KMS-11 (cell line): ENCODE results near the gene MSANTD2.

ENCODE experiments used
- H2AFZ ChIP-seq: fragments of 200-600 bp; sonication (generic); 2 replicates; pipeline ENCODE4 v1.6.1; 2016; ENCODE audit warnings: antibody characterized with exemption, mixed run types, low read depth
- H3K27ac ChIP-seq: fragments of 200-600 bp; sonication (generic); 2 replicates; pipeline ENCODE4 v1.6.1; 2016; ENCODE audit warnings: mild to moderate bottlenecking, mixed run types
- H3K27me3 ChIP-seq: fragments of 200-600 bp; sonication (generic); 2 replicates; pipeline ENCODE4 v1.6.1; 2017; ENCODE audit warnings: mild to moderate bottlenecking, low read depth, mixed run types, moderate library complexity; ENCODE audit not compliant: insufficient read depth
- H3K36me3 ChIP-seq: fragments of 200-600 bp; sonication (generic); 2 replicates; pipeline ENCODE4 v1.6.1; 2017; ENCODE audit warnings: mild to moderate bottlenecking, mixed run types; ENCODE audit not compliant: insufficient read depth
- H3K4me1 ChIP-seq: fragments of 200-600 bp; sonication (generic); 2 replicates; pipeline ENCODE4 v1.6.1; 2016; ENCODE audit warnings: mild to moderate bottlenecking, low read depth, mixed run types; ENCODE audit not compliant: poor library complexity, severe bottlenecking
- H3K4me2 ChIP-seq: fragments of 200-600 bp; sonication (generic); 2 replicates; pipeline ENCODE4 v1.7.0; 2016; ENCODE audit warnings: mild to moderate bottlenecking, mixed run types
- H3K4me3 ChIP-seq: fragments of 200-600 bp; sonication (generic); IDR thresholded peaks from 2 replicates; pipeline ENCODE4 v1.6.1; 2017; ENCODE audit warnings: low read depth, low read length, mixed read lengths; ENCODE audit not compliant: insufficient read depth
- H3K79me2 ChIP-seq: fragments of 200-600 bp; sonication (generic); 2 replicates; pipeline ENCODE4 v1.6.1; 2016; ENCODE audit warnings: low read depth, mixed run types; ENCODE audit not compliant: insufficient read depth
- H3K9ac ChIP-seq: fragments of 200-600 bp; sonication (generic); 2 replicates; pipeline ENCODE4 v1.6.1; 2016; ENCODE audit warnings: mild to moderate bottlenecking, mixed run types
- H4K20me1 ChIP-seq: fragments of 200-600 bp; sonication (generic); 2 replicates; pipeline ENCODE4 v1.6.1; 2016; ENCODE audit warnings: mild to moderate bottlenecking, mixed run types; ENCODE audit not compliant: insufficient read depth
- TF ChIP-seq, protein P1 (sequence below): fragments of 200-600 bp; sonication (generic); conservative IDR thresholded peaks from 2 replicates; pipeline ENCODE4 v1.6.1; 2017; ENCODE audit warnings: low read depth, mild to moderate bottlenecking, antibody characterized with exemption, low read length, moderate library complexity, mixed read lengths

Gene MSANTD2

GRCh38 chr11:124761301-124762104, 38.7 kb downstream of the MSANTD2 start:
- H3K4me2 ChIP-seq = peak overlapping the region; percentile 48; the same call in 1 of the 2 replicates
- H2AFZ ChIP-seq = peak overlapping the region; percentile 69

DNA sequence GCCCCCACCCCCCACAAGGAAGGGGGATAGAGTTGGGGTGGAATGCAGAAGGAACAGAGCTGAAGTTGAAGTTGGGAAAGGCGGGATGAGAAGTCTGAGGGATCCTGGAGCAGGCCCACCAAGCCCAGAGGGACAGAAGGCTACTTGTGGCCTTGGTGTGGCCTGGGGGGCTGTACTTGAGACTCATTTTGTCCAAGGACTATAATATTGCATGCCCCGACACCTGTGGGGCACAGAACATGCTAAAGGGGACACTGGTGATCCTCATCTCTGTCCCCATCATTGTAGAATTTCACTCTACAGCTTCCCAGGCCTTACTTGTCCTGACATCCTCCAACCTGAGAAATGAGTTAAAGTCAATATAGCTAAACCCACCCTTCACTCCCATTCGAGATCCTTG, 39.4 kb downstream of the MSANTD2 start:
- Histone ChIP-seq H3K9ac (no peak overlapping the region), H3K36me3 (no peaks in the 10 kb centered on the region), H2AFZ (no peak overlapping the region), H3K4me3 (no peak overlapping the region), H3K4me1 (peaks cover 11% of the 10 kb centered on the region), H3K27ac (no peak overlapping the region), H3K4me2 (no peak overlapping the region), H3K79me2 (no peaks in the 10 kb centered on the region), H3K27me3 (no peaks in the 10 kb centered on the region), H4K20me1 (no peaks in the 10 kb centered on the region)
- TF ChIP-seq, protein P1, sequence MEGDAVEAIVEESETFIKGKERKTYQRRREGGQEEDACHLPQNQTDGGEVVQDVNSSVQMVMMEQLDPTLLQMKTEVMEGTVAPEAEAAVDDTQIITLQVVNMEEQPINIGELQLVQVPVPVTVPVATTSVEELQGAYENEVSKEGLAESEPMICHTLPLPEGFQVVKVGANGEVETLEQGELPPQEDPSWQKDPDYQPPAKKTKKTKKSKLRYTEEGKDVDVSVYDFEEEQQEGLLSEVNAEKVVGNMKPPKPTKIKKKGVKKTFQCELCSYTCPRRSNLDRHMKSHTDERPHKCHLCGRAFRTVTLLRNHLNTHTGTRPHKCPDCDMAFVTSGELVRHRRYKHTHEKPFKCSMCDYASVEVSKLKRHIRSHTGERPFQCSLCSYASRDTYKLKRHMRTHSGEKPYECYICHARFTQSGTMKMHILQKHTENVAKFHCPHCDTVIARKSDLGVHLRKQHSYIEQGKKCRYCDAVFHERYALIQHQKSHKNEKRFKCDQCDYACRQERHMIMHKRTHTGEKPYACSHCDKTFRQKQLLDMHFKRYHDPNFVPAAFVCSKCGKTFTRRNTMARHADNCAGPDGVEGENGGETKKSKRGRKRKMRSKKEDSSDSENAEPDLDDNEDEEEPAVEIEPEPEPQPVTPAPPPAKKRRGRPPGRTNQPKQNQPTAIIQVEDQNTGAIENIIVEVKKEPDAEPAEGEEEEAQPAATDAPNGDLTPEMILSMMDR = no peak

More at GRCh38 chr11:124761301-124762104, 38.7 kb downstream of the MSANTD2 start:
- H3K79me2 ChIP-seq = no peaks in the 10 kb centered on the region
- no peaks in the 10 kb centered on the region for H4K20me1 ChIP-seq
- H3K36me3 ChIP-seq = no peaks in the 10 kb centered on the region
- H3K27ac ChIP-seq = no peak overlapping the region
- TF ChIP-seq, protein P1 = no peak
- no peak overlapping the region for H3K4me3 ChIP-seq
- no peak overlapping the region for H3K9ac ChIP-seq
- peaks cover 11% of the 10 kb centered on the region for H3K4me1 ChIP-seq
- no peaks in the 10 kb centered on the region for H3K27me3 ChIP-seq

DNA sequence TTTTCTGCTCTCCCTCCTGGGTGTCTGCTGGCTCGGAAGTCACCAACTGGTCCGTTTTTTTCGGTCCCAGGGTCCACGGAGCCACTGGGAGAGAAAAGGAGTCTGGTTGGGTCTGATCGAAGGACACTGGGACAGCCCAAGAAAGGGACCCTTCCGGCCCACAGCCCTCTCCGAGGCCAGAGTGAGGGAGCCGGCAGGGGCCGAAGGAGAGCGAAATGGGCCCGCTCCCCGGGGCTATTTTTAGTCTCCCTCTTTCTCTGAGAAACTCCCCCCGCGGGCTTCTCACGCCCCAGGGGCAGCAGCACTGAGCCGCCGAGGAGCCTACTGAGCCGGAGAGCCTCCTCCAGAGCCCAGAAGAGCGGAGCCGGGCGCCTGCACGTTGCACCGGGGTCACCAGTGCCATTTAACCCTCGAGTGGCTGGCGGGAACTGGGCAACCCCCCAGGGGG, 40.0 kb downstream of the MSANTD2 start:
- no peaks in the 10 kb centered on the region for H3K36me3 ChIP-seq
- H3K27ac ChIP-seq = no peak overlapping the region
- H3K9ac ChIP-seq = no peak overlapping the region
- peaks cover 11% of the 10 kb centered on the region for H3K4me1 ChIP-seq
- no peak overlapping the region for H2AFZ ChIP-seq
- no peak overlapping the region for H3K4me3 ChIP-seq
- H3K27me3 ChIP-seq = no peaks in the 10 kb centered on the region
- no peaks in the 10 kb centered on the region for H4K20me1 ChIP-seq
- TF ChIP-seq, protein P1 = no peak
- H3K79me2 ChIP-seq = no peaks in the 10 kb centered on the region
- no peak overlapping the region for H3K4me2 ChIP-seq

DNA sequence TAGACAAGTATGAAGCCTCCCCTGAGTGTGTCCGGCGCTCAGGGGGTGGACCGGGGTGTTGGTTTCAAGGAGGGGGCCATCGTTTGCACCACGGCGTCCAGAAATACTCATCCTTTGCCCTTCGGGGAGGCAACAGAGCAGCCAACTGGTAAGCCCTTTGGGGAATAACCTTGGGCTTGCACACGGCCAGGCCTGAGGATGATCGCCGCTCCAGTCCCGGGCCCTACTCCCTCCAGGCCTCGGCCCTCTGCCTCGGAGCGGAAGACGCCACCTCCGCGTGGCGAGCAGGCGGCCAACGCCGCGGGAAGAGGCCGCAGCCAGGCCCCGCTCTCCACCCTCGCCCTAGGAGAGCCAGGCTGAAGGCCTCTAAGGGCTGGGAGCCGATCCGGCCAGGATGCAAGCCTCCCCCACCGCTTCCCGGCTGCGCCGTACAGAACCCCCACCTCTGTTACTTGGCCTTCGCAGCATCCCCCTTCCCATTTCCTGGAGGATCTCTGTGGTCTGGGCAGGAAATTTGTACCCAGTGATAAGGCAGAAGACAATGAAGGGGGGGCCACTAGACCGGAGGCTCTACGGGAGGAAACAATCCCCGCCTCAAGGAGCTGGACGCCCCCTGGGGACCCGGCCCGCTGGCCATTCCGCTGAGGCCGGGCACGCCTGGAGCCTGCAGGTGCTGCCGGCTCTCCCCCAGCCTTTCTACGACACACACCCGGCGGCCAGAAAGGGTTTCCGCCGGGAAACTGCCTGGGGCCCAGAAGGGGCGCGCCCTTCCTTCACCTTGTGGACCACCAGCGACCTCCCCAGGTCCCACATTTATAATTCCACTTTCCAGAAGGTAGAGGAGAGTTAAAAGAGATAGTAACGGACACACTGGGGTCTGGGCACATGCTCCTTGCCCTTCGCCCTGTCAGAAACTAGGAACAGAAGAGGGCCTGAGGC, 40.7 kb downstream of the MSANTD2 start:
- H3K4me1 ChIP-seq = peaks cover 11% of the 10 kb centered on the region
- H4K20me1 ChIP-seq = no peaks in the 10 kb centered on the region
- no peak overlapping the region for H3K4me2 ChIP-seq
- no peak overlapping the region for H2AFZ ChIP-seq
- no peaks in the 10 kb centered on the region for H3K36me3 ChIP-seq
- H3K79me2 ChIP-seq = no peaks in the 10 kb centered on the region
- no peak overlapping the region for H3K9ac ChIP-seq
- H3K27me3 ChIP-seq = no peaks in the 10 kb centered on the region
- no peak overlapping the region for H3K27ac ChIP-seq
- TF ChIP-seq, protein P1 = no peak
- no peak overlapping the region for H3K4me3 ChIP-seq
